ENCODE data around the gene IL16. TPM values are rescaled to one million over a fixed set of nuclear protein-coding genes. Genes with fewer than 3 reads are reported as not detected.

Gene IL16
- total and polyA plus RNA-seq, 2 experiments from 2014 or later = not detected

DNA sequence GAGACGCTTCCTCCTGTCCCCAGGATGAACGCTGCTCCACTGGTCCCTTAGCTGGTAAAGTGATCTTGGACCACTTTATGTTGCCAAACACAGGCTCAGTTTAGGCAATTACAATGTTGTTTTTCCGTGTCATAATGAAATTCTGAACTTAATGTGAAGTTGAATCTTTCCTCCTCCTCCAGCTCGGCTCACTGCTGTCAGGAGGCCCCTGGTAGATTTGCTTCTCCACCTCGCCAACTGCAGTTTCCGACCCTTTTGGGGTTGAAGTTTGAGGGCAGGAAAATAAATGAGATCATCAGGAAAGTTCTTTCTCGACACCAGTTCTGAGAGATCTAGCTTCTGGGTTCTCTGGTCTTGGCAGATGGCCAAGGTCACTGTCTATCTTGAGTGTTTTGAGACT is 34.8 kb upstream of the IL16 start:
- Histone ChIP-seq H3K9me3 (ENCODE audit: low read depth) (no peaks in the 10 kb centered on the region), H3K27ac (no peak overlapping the region), H3K4me3 (no peak overlapping the region), H3K36me3 (no peaks in the 10 kb centered on the region), H3K4me1 (ENCODE audit: low read depth) (no peaks in the 10 kb centered on the region), H3K27me3 (no peaks in the 10 kb centered on the region)
- DNase-seq (ENCODE audit: low read depth in 1 of 2, low spot score in 1 of 2) = no peak
- TF ChIP-seq, protein P1, sequence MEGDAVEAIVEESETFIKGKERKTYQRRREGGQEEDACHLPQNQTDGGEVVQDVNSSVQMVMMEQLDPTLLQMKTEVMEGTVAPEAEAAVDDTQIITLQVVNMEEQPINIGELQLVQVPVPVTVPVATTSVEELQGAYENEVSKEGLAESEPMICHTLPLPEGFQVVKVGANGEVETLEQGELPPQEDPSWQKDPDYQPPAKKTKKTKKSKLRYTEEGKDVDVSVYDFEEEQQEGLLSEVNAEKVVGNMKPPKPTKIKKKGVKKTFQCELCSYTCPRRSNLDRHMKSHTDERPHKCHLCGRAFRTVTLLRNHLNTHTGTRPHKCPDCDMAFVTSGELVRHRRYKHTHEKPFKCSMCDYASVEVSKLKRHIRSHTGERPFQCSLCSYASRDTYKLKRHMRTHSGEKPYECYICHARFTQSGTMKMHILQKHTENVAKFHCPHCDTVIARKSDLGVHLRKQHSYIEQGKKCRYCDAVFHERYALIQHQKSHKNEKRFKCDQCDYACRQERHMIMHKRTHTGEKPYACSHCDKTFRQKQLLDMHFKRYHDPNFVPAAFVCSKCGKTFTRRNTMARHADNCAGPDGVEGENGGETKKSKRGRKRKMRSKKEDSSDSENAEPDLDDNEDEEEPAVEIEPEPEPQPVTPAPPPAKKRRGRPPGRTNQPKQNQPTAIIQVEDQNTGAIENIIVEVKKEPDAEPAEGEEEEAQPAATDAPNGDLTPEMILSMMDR (IDR thresholded peaks at IDR 0.05; ENCODE audit: low read depth, low read length) = no peak

DNA sequence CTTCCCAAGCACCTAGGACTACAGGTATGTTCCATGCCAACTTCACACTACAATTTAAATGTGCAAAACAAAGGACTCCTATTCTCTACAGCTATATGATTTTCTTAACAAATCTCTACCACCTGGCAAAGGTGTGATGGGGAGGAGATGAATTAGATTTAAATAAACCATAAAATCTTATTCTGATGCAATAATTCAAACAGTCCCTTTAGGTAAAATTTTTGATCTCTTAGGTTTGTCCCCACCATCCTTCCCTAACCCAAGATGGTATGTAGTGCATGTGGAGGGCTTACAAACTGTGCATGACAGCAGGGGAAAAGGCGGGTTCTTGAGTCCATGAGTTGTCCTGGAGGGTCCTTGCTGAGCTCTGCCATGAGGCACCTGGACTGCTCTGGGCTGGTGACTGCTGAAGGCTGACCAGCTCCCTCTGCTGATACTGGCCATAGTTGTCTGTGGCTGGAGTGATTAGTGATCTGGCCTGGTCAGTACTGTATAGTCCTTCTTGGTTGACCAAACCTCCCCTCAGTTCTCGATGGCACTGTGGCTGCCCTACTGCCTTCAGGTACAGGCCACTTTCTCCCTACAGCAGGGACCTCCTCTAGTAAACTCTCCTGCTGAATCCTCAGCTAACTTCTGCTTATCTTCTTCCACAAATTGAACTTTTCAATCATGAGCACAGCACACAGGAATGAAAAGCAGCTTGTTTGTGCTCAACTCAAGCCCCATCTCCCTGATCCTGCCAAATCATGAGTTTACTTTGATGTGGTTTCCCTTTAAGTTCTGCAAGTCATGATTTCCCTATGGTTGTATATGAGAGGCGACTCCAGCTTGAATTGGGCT is 32.5 kb upstream of the IL16 start:
- peak in 1 of 2 donors; percentile 69 for DNase-seq (ENCODE audit: low read depth in 1 of 2, low spot score in 1 of 2)
- no peak overlapping the region for H3K27ac ChIP-seq
- no peaks in the 10 kb centered on the region for H3K9me3 ChIP-seq (ENCODE audit: low read depth)
- H3K27me3 ChIP-seq = no peaks in the 10 kb centered on the region
- H3K4me3 ChIP-seq = no peak overlapping the region
- TF ChIP-seq, protein P1 (IDR thresholded peaks at IDR 0.05; ENCODE audit: low read depth, low read length) = no peak
- H3K36me3 ChIP-seq = no peaks in the 10 kb centered on the region
- H3K4me1 ChIP-seq (ENCODE audit: low read depth) = no peaks in the 10 kb centered on the region

DNA sequence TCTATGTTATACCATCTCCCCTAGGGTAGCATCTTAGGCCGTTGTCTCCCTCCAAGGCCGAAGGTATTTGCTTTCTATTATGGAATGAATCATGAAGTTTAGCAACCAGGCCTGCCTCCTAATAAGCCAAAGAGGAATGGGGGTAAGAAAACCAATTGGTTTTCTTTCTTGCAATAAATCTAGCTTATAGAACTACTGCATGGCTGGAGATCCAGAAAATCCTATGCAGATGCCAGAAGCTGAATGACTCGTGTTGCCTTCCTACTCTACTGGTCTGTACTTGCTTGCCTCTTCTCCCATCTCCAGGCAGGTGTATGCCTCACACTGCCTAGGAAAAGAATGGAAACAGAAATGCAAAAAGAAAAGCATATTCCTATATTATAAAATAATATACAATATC is 31.1 kb upstream of the IL16 start:
- H3K27ac ChIP-seq = no peak overlapping the region
- no peak for DNase-seq (ENCODE audit: low read depth in 1 of 2, low spot score in 1 of 2)
- TF ChIP-seq, protein P1 (IDR thresholded peaks at IDR 0.05; ENCODE audit: low read depth, low read length) = no peak
- no peaks in the 10 kb centered on the region for H3K36me3 ChIP-seq
- no peak overlapping the region for H3K4me3 ChIP-seq
- H3K4me1 ChIP-seq (ENCODE audit: low read depth) = no peaks in the 10 kb centered on the region
- H3K27me3 ChIP-seq = no peaks in the 10 kb centered on the region
- H3K9me3 ChIP-seq (ENCODE audit: low read depth) = no peaks in the 10 kb centered on the region

DNA sequence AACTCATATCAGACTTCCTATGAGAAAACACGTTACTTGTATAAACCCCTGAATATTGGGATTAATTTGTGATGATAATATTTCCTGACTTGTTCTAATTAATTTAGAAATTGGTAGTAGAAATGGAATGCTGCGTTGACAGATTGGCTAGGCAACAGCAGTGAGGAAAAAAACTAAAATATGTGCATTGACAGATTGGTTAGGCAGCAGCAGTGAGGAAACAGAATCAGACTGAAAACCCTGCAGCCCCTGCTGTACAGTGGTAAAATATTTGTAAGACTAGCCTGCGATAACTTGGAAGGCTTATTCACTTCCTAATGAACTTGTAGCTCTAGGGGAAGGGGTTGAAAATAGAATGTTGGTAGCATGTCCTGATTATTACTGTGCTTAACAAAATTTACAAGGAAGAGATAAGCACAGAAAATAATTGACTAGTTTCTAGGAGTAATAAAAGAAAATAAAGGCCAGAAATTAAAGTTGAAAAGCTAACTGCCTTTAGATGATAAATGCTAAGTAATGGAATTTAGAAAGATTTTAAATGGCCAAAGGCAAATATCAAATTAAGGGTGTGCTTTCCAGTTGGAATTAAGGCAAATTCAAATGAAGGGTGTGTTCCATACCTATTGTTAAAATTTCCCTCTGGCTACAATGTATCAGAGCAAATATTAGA is 29.9 kb upstream of the IL16 start:
- Histone ChIP-seq H3K9me3 (ENCODE audit: low read depth) (no peaks in the 10 kb centered on the region), H3K36me3 (no peaks in the 10 kb centered on the region), H3K27ac (no peak overlapping the region), H3K4me1 (ENCODE audit: low read depth) (no peaks in the 10 kb centered on the region), H3K27me3 (peaks cover 9% of the 10 kb centered on the region), H3K4me3 (no peak overlapping the region)
- DNase-seq (ENCODE audit: low read depth in 1 of 2, low spot score in 1 of 2) = no peak
- TF ChIP-seq, protein P1 (IDR thresholded peaks at IDR 0.05; ENCODE audit: low read depth, low read length) = no peak

DNA sequence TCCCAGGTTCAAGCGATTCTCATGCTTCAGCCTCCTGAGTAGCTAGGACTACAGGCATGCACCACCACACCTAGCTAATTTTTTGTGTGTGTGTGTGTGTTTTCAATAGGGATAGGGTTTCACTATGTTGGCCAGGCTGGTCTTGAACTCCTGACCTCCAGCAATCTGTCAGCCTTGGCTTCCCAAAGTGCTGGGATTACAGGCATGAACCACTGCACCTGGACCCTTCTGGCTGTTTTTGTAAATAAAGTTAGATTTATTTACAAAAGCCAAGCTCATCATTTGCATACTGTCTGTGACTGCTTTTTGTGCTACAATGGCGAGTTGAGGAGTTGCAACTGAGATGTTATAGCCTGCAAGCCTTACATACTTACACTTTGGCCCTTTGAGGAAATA is 28.6 kb upstream of the IL16 start:
- Histone ChIP-seq H3K4me1 (ENCODE audit: low read depth) (no peaks in the 10 kb centered on the region), H3K9me3 (ENCODE audit: low read depth) (no peaks in the 10 kb centered on the region), H3K27me3 (peaks cover 14% of the 10 kb centered on the region), H3K27ac (no peak overlapping the region), H3K4me3 (no peak overlapping the region), H3K36me3 (no peaks in the 10 kb centered on the region)
- TF ChIP-seq, protein P1 (IDR thresholded peaks at IDR 0.05; ENCODE audit: low read depth, low read length) = no peak
- DNase-seq (ENCODE audit: low read depth in 1 of 2, low spot score in 1 of 2) = no peak

Data from cardiac muscle cell (in vitro differentiated cells and primary cell).